Heart left ventricle (tissue), 16 donors: Measurements from ENCODE around the gene MSRB3. TPM values are rescaled to one million over a fixed set of nuclear protein-coding genes. Genes with fewer than 3 reads are reported as not detected.
"Not testable (repeated sequence)": the region's sequence is repeated elsewhere in the genome, so short reads cannot be mapped to it uniquely, and the experiment has no call there.

Experiments
- ATAC-seq, 4 donors: fragments of 200-7000 bp; cut with Tn5 transposase; one replicate each; pipeline ENCODE4 v1.9.1; 2020 to 2022; ENCODE audit warnings: moderate library complexity in 4 of 4, mild to moderate bottlenecking in 3 of 4, moderate number of reproducible peaks in 1 of 4
- DNase-seq, 5 donors: peaks; one replicate each; pipeline ENCODE4 v3.0.0-alpha.2; 2020
- H3K27ac ChIP-seq, 12 donors: fragments of 200-600 bp; sonication (generic) in 4 of 12; one replicate each; pipeline versions ENCODE4 v1.5.0 to v1.8.0; 2016 to 2022; ENCODE audit warnings: mild to moderate bottlenecking in 2 of 12
- H3K27me3 ChIP-seq, 9 donors: fragments of 200-600 bp; sonication (generic) in 2 of 9; one replicate each; pipeline versions ENCODE4 v1.5.1 to v1.8.0; 2016 to 2022; ENCODE audit warnings: mild to moderate bottlenecking in 3 of 9
- H3K36me3 ChIP-seq, 9 donors: fragments of 200-600 bp; sonication (generic) in 2 of 9; one replicate each; pipeline versions ENCODE4 v1.5.0 to v1.8.0; 2018 to 2022; ENCODE audit warnings: mild to moderate bottlenecking in 2 of 9
- H3K4me1 ChIP-seq, 12 donors: fragments of 200-600 bp; sonication (generic) in 4 of 12; one replicate each; pipeline versions ENCODE4 v1.5.0 to v1.8.0; 2016 to 2022; ENCODE audit warnings: mild to moderate bottlenecking in 3 of 12
- H3K4me3 ChIP-seq, 12 donors: fragments of 200-600 bp; sonication (generic) in 4 of 12; one replicate each; pipeline versions ENCODE4 v1.5.0 to v1.8.0; 2017 to 2022; ENCODE audit warnings: mild to moderate bottlenecking in 9 of 12, moderate library complexity in 4 of 12
- H3K9me3 ChIP-seq, 12 donors: fragments of 200-600 bp; sonication (generic) in 4 of 12; one replicate each; pipeline versions ENCODE4 v1.5.0 to v1.8.0; 2016 to 2022; ENCODE audit warnings: mild to moderate bottlenecking in 1 of 12
- CTCF ChIP-seq, 12 donors: fragments of 200-600 bp; sonication (generic) in 4 of 12; IDR thresholded peaks; one replicate each; pipeline versions ENCODE4 v1.5.0 to v1.8.0; 2018 to 2022; ENCODE audit warnings: antibody characterized with exemption in 12 of 12, mild to moderate bottlenecking in 5 of 12
- POLR2A ChIP-seq, 2 donors: fragments of 450-650 bp; IDR thresholded peaks; one replicate each; pipeline ENCODE4 v1.6.1; 2017; ENCODE audit warnings: antibody characterized with exemption in 2 of 2, mild to moderate bottlenecking in 2 of 2, moderate library complexity in 2 of 2
- WGBS, 4 donors: extraction: QIAGEN DNeasy Blood & Tissue Kit in 2 of 4; methylation state at CpG; one replicate each; pipeline versions ENCODE4 v1.1.5 to v1.1.7; 2013 to 2018; 5-methylcytosine and 5-hydroxymethylcytosine counted together
- intact Hi-C, 10 donors: fragments of 100-400 bp; cut with DNase I; formaldehyde crosslinking; loops; one replicate each; pipeline versions ENCODE4 v1.11.1 to v1.14.2; 2022
- polyA plus RNA-seq, 2 donors: library from polyadenylated mRNA; stranded (reverse); fragments of 200-250 nt; gene quantifications; one replicate each; pipeline ENCODE4 v1.2.3, GENCODE V29; 2013
- total RNA-seq, 9 donors: library from RNA; depleted of rRNA in 2 of 9; stranded (reverse); fragments of >200 nt in 2 of 9; fragmentation: NEBNext Ultra II Directional in 3 of 9; extraction: Animal tissue kit (Norgen Biotek cat#: 25700) in 3 of 9; gene quantifications; one replicate each; pipeline versions ENCODE4 v1.1.0 to v1.2.4, GENCODE V29; 2016 to 2023
- donor health status: ischemic (EF 13 %, LVEDD 7.1; RV severe dilation, severe dysfunction).
- donor health status: healthy with polysubstance abuse.
- donor health status: DM: no; HTN: yes; CAD: no.
- donor health status: DM: no; HTN: no; CAD: no.
- donor health status: ischemic (EF 25% LVEDD 6.9; RV normal size, moderate dysfunction).
- donor health status: ischemic (EF 25% LVEDD 5.7; RV mildly dilated, moderate dysfunction).
- donor health status: healthy.
- donor health status: DM: yes; HTN: yes; CAD: no.
- donor health status: ischemic (EF 35%, LVEDD 5.7; RV mildly dilated, moderate dysfunction).
- donor health status: nonischemic (EF 11% LVEDD 7.7; RV severe dilation, severe dysfunction).
- donor health status: DM: yes; HTN: yes; CAD: no.
- donor health status: PGD.
- donor health status: ischemic (EF 29% LVEDD 5.4; RV normal size, mild dysfunction).
- donor health status: nonischemic (EF 23%, LVEDD 6.1; RV moderate dilation, normal function).

MSRB3 gene
- total and polyA plus RNA-seq, 11 donors = 54.1 to 165 (median 117) TPM

GRCh38 chr12:65308601-65309071 is 30.2 kb downstream of the MSRB3 start:
- WGBS, 4 donors = 35 to 53% (median 43%) methylated on average over 3 of the region's 3 CpGs
- Histone ChIP-seq H3K36me3 (peaks cover 0 to 25% (median 2%) of the 10 kb centered on the region in 9 donors), H3K27me3 (no peaks in the 10 kb centered on the region), H3K4me1 (peaks cover 0 to 45% (median 30%) of the 10 kb centered on the region in 12 donors), H3K27ac (peak overlapping the region in 2 of 12 donors; percentile 12 to 22), H3K9me3 (no peaks in the 10 kb centered on the region), H3K4me3 (no peak overlapping the region)
- ATAC-seq (no peak), DNase-seq (no peak)
- intact Hi-C loops = loop anchor here in 3 of 10 donors (5.0 to 10.0 kb wide), 4 partner anchors 376 to 796 kb away; no protein-coding TSS in a partner anchor
- TF ChIP-seq POLR2A (IDR thresholded peaks at IDR 0.05) = no peak
- no peak for TF ChIP-seq CTCF (IDR thresholded peaks at IDR 0.05)

GRCh38 chr12:65311260-65311659 is 32.8 kb downstream of the MSRB3 start:
- peaks cover 0 to 25% (median 2%) of the 10 kb centered on the region in 9 donors for H3K36me3 ChIP-seq
- no peak overlapping the region for H3K4me3 ChIP-seq
- H3K27ac ChIP-seq = no peak overlapping the region
- DNase-seq = no peak
- H3K9me3 ChIP-seq = no peaks in the 10 kb centered on the region
- no peaks in the 10 kb centered on the region for H3K27me3 ChIP-seq
- peaks cover 0 to 32% (median 26%) of the 10 kb centered on the region in 12 donors for H3K4me1 ChIP-seq
- no peak for TF ChIP-seq CTCF (IDR thresholded peaks at IDR 0.05)
- TF ChIP-seq POLR2A (IDR thresholded peaks at IDR 0.05) = no peak
- ATAC-seq = no peak
- WGBS, 4 donors = 84 to 97% (median 90%) methylated on average over 1 of the region's 1 CpG
- intact Hi-C loops = loop anchor here in 2 of 10 donors (10.0 kb wide), 1 partner anchor 364 kb away; no protein-coding TSS in a partner anchor

GRCh38 chr12:65313719-65314317 is 35.3 kb downstream of the MSRB3 start:
- no peak overlapping the region for H3K27ac ChIP-seq
- ATAC-seq (no peak), DNase-seq (no peak)
- no peak overlapping the region for H3K4me3 ChIP-seq
- TF ChIP-seq POLR2A (IDR thresholded peaks at IDR 0.05) (no peak), CTCF (IDR thresholded peaks at IDR 0.05) (peak; percentile 22 to 55 (median 42))
- WGBS, 4 donors = 50 to 62% (median 54%) methylated on average over 2 of the region's 2 CpGs
- H3K4me1 ChIP-seq = peaks cover 0 to 6% (median 3%) of the 10 kb centered on the region in 12 donors
- H3K36me3 ChIP-seq = peaks cover 0 to 28% (median 2%) of the 10 kb centered on the region in 9 donors
- H3K27me3 ChIP-seq = no peaks in the 10 kb centered on the region
- no peaks in the 10 kb centered on the region for H3K9me3 ChIP-seq
- intact Hi-C loops = loop anchor here in 2 of 10 donors (10.0 kb wide), 1 partner anchor 361 kb away; no protein-coding TSS in a partner anchor

- peaks cover 0 to 14% (median 0%) of the 10 kb centered on the region in 9 donors for H3K36me3 ChIP-seq
- 90 to 97% (median 97%) methylated on average over 12 of the region's 12 CpGs for WGBS, 4 donors
- ATAC-seq, H3K27me3 ChIP-seq, H3K9me3 ChIP-seq, DNase-seq, H3K4me1 ChIP-seq, H3K27ac ChIP-seq, H3K4me3 ChIP-seq: not testable (repeated sequence)
- intact Hi-C loops = loop anchor here in 2 of 10 donors (10.0 kb wide), 1 partner anchor 360 kb away; no protein-coding TSS in a partner anchor
Observed at GRCh38 chr12:65315238-65315637, 36.8 kb downstream of the MSRB3 start.
